Measurements from ENCODE around the gene LRRC2.

GRCh38 chr3:46497556-46498265 is 68.4 kb downstream of the LRRC2 start, which contains the start of gene RTP3:
- TF ChIP-seq POLR2A (IDR thresholded peaks at IDR 0.05; ENCODE audit: low read length) (no peak), GATA1 (IDR thresholded peaks at IDR 0.05; ENCODE audit: low read depth, low read length) (no peak)

All from erythroblast (primary cell).